Activated CD8-positive, alpha-beta memory T cell treated with anti-CD3 and anti-CD28 coated beads, Interleukin-2, amount 50 U/mL, for 4 hours (primary cell): ENCODE measurements around the gene APAF1.

Experiments used
- DNase-seq: peaks from one replicate; pipeline ENCODE4 v3.0.0-alpha.2; 2020

APAF1 gene

GRCh38 chr12:98674841-98675240 is 29.8 kb downstream of the APAF1 start:
- no peak for DNase-seq

- DNase-seq: no peak
Observed at GRCh38 chr12:98678236-98678945, 33.3 kb downstream of the APAF1 start.

- DNase-seq: no peak
Observed at GRCh38 chr12:98678946-98679610, 34.0 kb downstream of the APAF1 start.

GRCh38 chr12:98679611-98680005 is 34.5 kb downstream of the APAF1 start:
- no peak for DNase-seq

GRCh38 chr12:98684199-98684598 is 39.1 kb downstream of the APAF1 start:
- no peak for DNase-seq

GRCh38 chr12:98686603-98687002 is 41.5 kb downstream of the APAF1 start:
- no peak for DNase-seq

- no peak for DNase-seq
Observed at GRCh38 chr12:98691351-98691750, 46.3 kb downstream of the APAF1 start.

GRCh38 chr12:98696036-98696646 is 51.1 kb downstream of the APAF1 start:
- no peak for DNase-seq

- no peak for DNase-seq
Observed at GRCh38 chr12:98697209-98697608, 52.1 kb downstream of the APAF1 start.

GRCh38 chr12:98698603-98699463 is 53.7 kb downstream of the APAF1 start:
- peak; percentile 24 for DNase-seq

GRCh38 chr12:98699586-98699985 is 54.5 kb downstream of the APAF1 start:
- no peak for DNase-seq

- no peak for DNase-seq
Observed at GRCh38 chr12:98701166-98701565, 56.1 kb downstream of the APAF1 start.

- no peak for DNase-seq
Observed at GRCh38 chr12:98709022-98709421, 63.9 kb downstream of the APAF1 start.

GRCh38 chr12:98714426-98714825 is 69.3 kb downstream of the APAF1 start:
- no peak for DNase-seq

- no peak for DNase-seq
Observed at GRCh38 chr12:98719515-98720504, 74.7 kb downstream of the APAF1 start.

GRCh38 chr12:98721204-98721702 is 76.2 kb downstream of the APAF1 start:
- DNase-seq: no peak

GRCh38 chr12:98724384-98725155 is 79.5 kb downstream of the APAF1 start:
- DNase-seq: no peak

GRCh38 chr12:98725476-98726247 is 80.6 kb downstream of the APAF1 start:
- no peak for DNase-seq

GRCh38 chr12:98727196-98727595 is 82.1 kb downstream of the APAF1 start:
- no peak for DNase-seq

- no peak for DNase-seq
Observed at GRCh38 chr12:98730412-98730811, 85.3 kb downstream of the APAF1 start.
